ENCODE results near the gene ADAM12.

ADAM12 gene

DNA sequence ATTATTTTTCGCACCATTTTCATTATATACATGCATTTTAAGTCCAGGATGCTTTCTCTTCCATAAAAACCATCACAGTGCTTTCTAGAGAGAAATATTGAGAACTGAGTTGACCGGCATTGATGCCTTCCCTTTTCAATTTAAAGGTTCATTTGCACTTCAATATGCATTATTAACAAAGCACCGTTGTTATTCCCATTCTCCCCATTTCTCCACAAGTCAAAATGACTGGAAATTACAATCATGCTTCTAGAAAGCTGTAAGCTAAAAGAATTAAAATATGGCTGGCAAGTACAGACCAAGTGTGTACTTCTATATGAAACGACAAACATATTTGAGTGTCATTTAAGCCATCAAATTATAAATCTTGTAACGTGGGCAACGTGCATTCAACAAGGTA is 272.4 kb downstream of the ADAM12 start:
- no peak for DNase-seq (ENCODE audit: low spot score in 2 of 2)
- no peaks in the 10 kb centered on the region for H3K4me1 Mint-ChIP-seq
- peaks cover 11% of the 10 kb centered on the region for H3K9me3 Mint-ChIP-seq
- no peaks in the 10 kb centered on the region for H3K27me3 Mint-ChIP-seq
- no peak for ATAC-seq (replicated peaks; ENCODE audit: extremely low read depth, poor library complexity, severe bottlenecking)
- no peak overlapping the region for H3K4me3 Mint-ChIP-seq
- H3K36me3 Mint-ChIP-seq (ENCODE audit: insufficient read depth) = no peaks in the 10 kb centered on the region
- no peak overlapping the region for H3K27ac Mint-ChIP-seq (ENCODE audit: low read depth)

- Mint-ChIP-seq H3K4me1 (no peaks in the 10 kb centered on the region), H3K27me3 (peaks cover 4% of the 10 kb centered on the region), H3K9me3 (peaks cover 16% of the 10 kb centered on the region), H3K36me3 (ENCODE audit: insufficient read depth) (no peaks in the 10 kb centered on the region), H3K4me3 (no peak overlapping the region), H3K27ac (ENCODE audit: low read depth) (no peak overlapping the region)
- DNase-seq (ENCODE audit: low spot score in 2 of 2) = no peak
- ATAC-seq (replicated peaks; ENCODE audit: extremely low read depth, poor library complexity, severe bottlenecking) = no peak
These were observed 273.3 kb downstream of the ADAM12 start for GRCh38 chr10:126114884-126115555.

- Mint-ChIP-seq H3K4me3 (no peak overlapping the region), H3K36me3 (ENCODE audit: insufficient read depth) (no peaks in the 10 kb centered on the region), H3K27me3 (peaks cover 8% of the 10 kb centered on the region), H3K27ac (ENCODE audit: low read depth) (no peak overlapping the region), H3K9me3 (peaks cover 21% of the 10 kb centered on the region), H3K4me1 (no peaks in the 10 kb centered on the region)
- ATAC-seq (replicated peaks; ENCODE audit: extremely low read depth, poor library complexity, severe bottlenecking) (no peak), DNase-seq (ENCODE audit: low spot score in 2 of 2) (no peak)
These were observed 276.8 kb downstream of the ADAM12 start for GRCh38 chr10:126111516-126111915.

DNA sequence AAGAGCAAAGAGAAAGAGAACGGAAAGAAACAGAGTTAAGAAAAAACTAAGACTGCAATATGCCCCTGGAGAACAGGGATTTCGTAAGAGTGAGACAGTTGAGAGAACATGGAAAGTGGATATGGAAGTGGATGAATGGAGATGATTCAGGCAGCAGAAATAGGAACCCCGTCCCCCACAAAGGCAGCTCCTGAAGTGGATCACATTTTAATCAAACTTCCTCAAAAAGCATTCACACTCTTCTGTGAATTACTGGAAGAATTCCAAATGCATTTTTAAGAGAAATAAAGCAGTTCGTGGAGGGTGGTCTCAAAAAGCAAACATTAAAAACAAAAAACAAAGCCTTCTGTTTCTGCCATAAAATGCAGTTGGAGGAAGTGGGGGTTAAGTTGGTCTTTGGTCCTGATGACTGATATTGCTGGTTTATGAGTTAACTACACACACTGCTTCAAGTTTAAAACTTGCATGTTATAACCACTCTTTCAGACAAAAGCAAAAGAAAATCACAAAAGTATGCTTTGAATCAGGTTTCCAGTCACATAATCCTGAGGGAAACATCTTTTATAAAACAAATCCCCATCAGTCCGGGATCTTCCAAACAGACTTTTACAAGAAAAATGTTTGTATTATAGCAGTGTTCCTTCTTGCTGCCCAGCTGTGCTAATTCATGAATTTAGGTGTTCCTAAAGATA is 277.6 kb downstream of the ADAM12 start:
- no peak overlapping the region for H3K27ac Mint-ChIP-seq (ENCODE audit: low read depth)
- H3K36me3 Mint-ChIP-seq (ENCODE audit: insufficient read depth) = no peaks in the 10 kb centered on the region
- no peaks in the 10 kb centered on the region for H3K4me1 Mint-ChIP-seq
- no peak overlapping the region for H3K4me3 Mint-ChIP-seq
- DNase-seq (ENCODE audit: low spot score in 2 of 2) (no peak), ATAC-seq (replicated peaks; ENCODE audit: extremely low read depth, poor library complexity, severe bottlenecking) (no peak)
- H3K27me3 Mint-ChIP-seq = peaks cover 8% of the 10 kb centered on the region
- H3K9me3 Mint-ChIP-seq = peaks cover 21% of the 10 kb centered on the region

DNA sequence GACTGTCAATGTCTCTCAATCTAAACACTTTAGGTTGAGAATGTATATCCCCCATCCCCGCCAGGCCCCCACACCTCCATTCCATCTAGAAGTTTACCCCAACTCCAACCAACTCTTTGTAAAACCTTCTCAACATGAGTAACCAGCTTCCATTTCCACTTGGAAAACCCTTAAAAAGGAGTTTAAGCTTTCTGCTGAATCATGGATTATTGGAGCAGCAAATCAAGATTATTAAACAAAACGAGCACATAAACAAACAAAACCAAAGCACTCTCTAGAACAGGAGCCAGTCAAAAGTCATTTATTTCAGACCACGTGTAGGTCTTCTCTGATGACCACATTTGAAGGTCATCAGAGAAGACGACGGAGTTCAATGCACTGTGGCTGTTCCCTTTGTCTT is 278.4 kb downstream of the ADAM12 start:
- ATAC-seq (replicated peaks; ENCODE audit: extremely low read depth, poor library complexity, severe bottlenecking) (no peak), DNase-seq (ENCODE audit: low spot score in 2 of 2) (no peak)
- Mint-ChIP-seq H3K36me3 (ENCODE audit: insufficient read depth) (no peaks in the 10 kb centered on the region), H3K27ac (ENCODE audit: low read depth) (no peak overlapping the region), H3K4me1 (no peaks in the 10 kb centered on the region), H3K4me3 (no peak overlapping the region), H3K27me3 (peaks cover 8% of the 10 kb centered on the region), H3K9me3 (peaks cover 21% of the 10 kb centered on the region)

GRCh38 chr10:126108693-126109092 is 279.6 kb downstream of the ADAM12 start:
- no peak overlapping the region for H3K27ac Mint-ChIP-seq (ENCODE audit: low read depth)
- H3K27me3 Mint-ChIP-seq = peaks cover 8% of the 10 kb centered on the region
- H3K36me3 Mint-ChIP-seq (ENCODE audit: insufficient read depth) = no peaks in the 10 kb centered on the region
- DNase-seq (ENCODE audit: low spot score in 2 of 2) (no peak), ATAC-seq (replicated peaks; ENCODE audit: extremely low read depth, poor library complexity, severe bottlenecking) (no peak)
- peaks cover 17% of the 10 kb centered on the region for H3K9me3 Mint-ChIP-seq
- H3K4me3 Mint-ChIP-seq = no peak overlapping the region
- H3K4me1 Mint-ChIP-seq = no peaks in the 10 kb centered on the region

- Mint-ChIP-seq H3K9me3 (peaks cover 4% of the 10 kb centered on the region), H3K4me1 (no peaks in the 10 kb centered on the region), H3K27me3 (peaks cover 2% of the 10 kb centered on the region), H3K4me3 (no peak overlapping the region), H3K27ac (ENCODE audit: low read depth) (no peak overlapping the region), H3K36me3 (ENCODE audit: insufficient read depth) (no peaks in the 10 kb centered on the region)
- DNase-seq (ENCODE audit: low spot score in 2 of 2) = no peak
- ATAC-seq (replicated peaks; ENCODE audit: extremely low read depth, poor library complexity, severe bottlenecking) = no peak
These were observed 283.5 kb downstream of the ADAM12 start for GRCh38 chr10:126104767-126105166.

- no peaks in the 10 kb centered on the region for H3K27me3 Mint-ChIP-seq
- no peak for DNase-seq (ENCODE audit: low spot score in 2 of 2)
- no peak overlapping the region for H3K27ac Mint-ChIP-seq (ENCODE audit: low read depth)
- H3K4me3 Mint-ChIP-seq = no peak overlapping the region
- no peaks in the 10 kb centered on the region for H3K36me3 Mint-ChIP-seq (ENCODE audit: insufficient read depth)
- no peak for ATAC-seq (replicated peaks; ENCODE audit: extremely low read depth, poor library complexity, severe bottlenecking)
- no peaks in the 10 kb centered on the region for H3K4me1 Mint-ChIP-seq
- peaks cover 4% of the 10 kb centered on the region for H3K9me3 Mint-ChIP-seq
These were observed 285.6 kb downstream of the ADAM12 start for GRCh38 chr10:126102636-126103035.

- peaks cover 1% of the 10 kb centered on the region for H3K9me3 Mint-ChIP-seq
- no peaks in the 10 kb centered on the region for H3K36me3 Mint-ChIP-seq (ENCODE audit: insufficient read depth)
- H3K27ac Mint-ChIP-seq (ENCODE audit: low read depth) = no peak overlapping the region
- no peaks in the 10 kb centered on the region for H3K4me1 Mint-ChIP-seq
- no peak overlapping the region for H3K4me3 Mint-ChIP-seq
- no peaks in the 10 kb centered on the region for H3K27me3 Mint-ChIP-seq
- ATAC-seq (replicated peaks; ENCODE audit: extremely low read depth, poor library complexity, severe bottlenecking) = no peak
- no peak for DNase-seq (ENCODE audit: low spot score in 2 of 2)
These were observed 286.5 kb downstream of the ADAM12 start for GRCh38 chr10:126101736-126102135.

DNA sequence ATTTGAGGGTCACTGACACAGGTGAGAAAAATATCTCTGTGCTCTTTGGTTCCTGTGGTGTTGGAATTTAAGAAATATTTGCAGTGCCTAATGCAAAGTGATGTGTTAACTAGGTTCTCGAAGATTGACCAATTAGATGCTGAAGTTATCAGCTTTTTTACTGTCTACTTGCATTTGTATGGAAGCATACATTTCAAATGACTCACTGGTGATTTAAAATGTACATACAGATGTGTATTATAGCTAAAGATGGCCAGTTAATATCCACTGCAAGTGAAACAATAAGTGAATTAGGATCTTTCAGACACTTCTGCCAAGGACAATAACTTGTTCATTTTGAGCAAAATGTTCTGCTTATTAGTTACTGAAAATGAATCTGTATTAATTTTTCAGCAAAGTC is 287.0 kb downstream of the ADAM12 start:
- no peak overlapping the region for H3K27ac Mint-ChIP-seq (ENCODE audit: low read depth)
- DNase-seq (ENCODE audit: low spot score in 2 of 2) = no peak
- no peaks in the 10 kb centered on the region for H3K9me3 Mint-ChIP-seq
- no peak overlapping the region for H3K4me3 Mint-ChIP-seq
- H3K27me3 Mint-ChIP-seq = no peaks in the 10 kb centered on the region
- no peaks in the 10 kb centered on the region for H3K4me1 Mint-ChIP-seq
- no peaks in the 10 kb centered on the region for H3K36me3 Mint-ChIP-seq (ENCODE audit: insufficient read depth)
- no peak for ATAC-seq (replicated peaks; ENCODE audit: extremely low read depth, poor library complexity, severe bottlenecking)

GRCh38 chr10:126099366-126099765 is 288.9 kb downstream of the ADAM12 start:
- H3K36me3 Mint-ChIP-seq (ENCODE audit: insufficient read depth) = no peaks in the 10 kb centered on the region
- H3K9me3 Mint-ChIP-seq = no peaks in the 10 kb centered on the region
- H3K4me1 Mint-ChIP-seq = no peaks in the 10 kb centered on the region
- DNase-seq (ENCODE audit: low spot score in 2 of 2) (no peak), ATAC-seq (replicated peaks; ENCODE audit: extremely low read depth, poor library complexity, severe bottlenecking) (no peak)
- H3K27ac Mint-ChIP-seq (ENCODE audit: low read depth) = no peak overlapping the region
- H3K27me3 Mint-ChIP-seq = no peaks in the 10 kb centered on the region
- no peak overlapping the region for H3K4me3 Mint-ChIP-seq

DNA sequence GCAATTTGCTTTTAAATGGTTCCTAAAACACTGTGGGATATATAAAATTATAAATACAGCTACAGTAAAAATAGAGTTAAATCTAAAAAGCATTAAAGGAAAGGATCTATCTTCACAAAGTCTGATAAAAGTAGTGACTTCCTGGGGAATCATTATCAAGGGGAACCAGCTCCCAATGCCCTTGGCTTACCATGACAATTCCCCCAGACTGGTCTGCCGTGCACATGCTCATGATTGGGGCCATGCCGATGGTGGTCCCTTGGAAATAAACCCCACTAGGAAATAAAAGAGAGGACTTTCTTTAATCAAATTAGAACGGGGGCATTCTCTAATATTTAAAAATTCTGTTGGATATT is 290.1 kb downstream of the ADAM12 start:
- no peak for DNase-seq (ENCODE audit: low spot score in 2 of 2)
- no peak for ATAC-seq (replicated peaks; ENCODE audit: extremely low read depth, poor library complexity, severe bottlenecking)
- no peaks in the 10 kb centered on the region for H3K27me3 Mint-ChIP-seq
- no peaks in the 10 kb centered on the region for H3K4me1 Mint-ChIP-seq
- H3K9me3 Mint-ChIP-seq = peaks cover 2% of the 10 kb centered on the region
- no peaks in the 10 kb centered on the region for H3K36me3 Mint-ChIP-seq (ENCODE audit: insufficient read depth)
- H3K4me3 Mint-ChIP-seq = no peak overlapping the region
- H3K27ac Mint-ChIP-seq (ENCODE audit: low read depth) = no peak overlapping the region

- ATAC-seq (replicated peaks; ENCODE audit: extremely low read depth, poor library complexity, severe bottlenecking) = no peak
- H3K27me3 Mint-ChIP-seq = no peaks in the 10 kb centered on the region
- DNase-seq (ENCODE audit: low spot score in 2 of 2) = no peak
- no peaks in the 10 kb centered on the region for H3K36me3 Mint-ChIP-seq (ENCODE audit: insufficient read depth)
- no peak overlapping the region for H3K4me3 Mint-ChIP-seq
- H3K27ac Mint-ChIP-seq (ENCODE audit: low read depth) = no peak overlapping the region
- H3K4me1 Mint-ChIP-seq = no peaks in the 10 kb centered on the region
- peaks cover 5% of the 10 kb centered on the region for H3K9me3 Mint-ChIP-seq
These were observed 290.6 kb downstream of the ADAM12 start for GRCh38 chr10:126097558-126098225.

All from central memory CD8-positive, alpha-beta T cell (primary cell).